Hepatocyte (in vitro differentiated cells): ENCODE data around the gene ASB2. TPM values are rescaled to one million over a fixed set of nuclear protein-coding genes. Genes with fewer than 3 reads are reported as not detected.

Source experiments
- DNase-seq: peaks from one replicate; pipeline ENCODE4 v3.0.0-alpha.2; 2016; ENCODE audit warnings: low spot score
- H2AFZ ChIP-seq: fragments of 200-600 bp; sonication (generic); 2 replicates; pipeline ENCODE4 v1.6.0; 2016; ENCODE audit warnings: antibody characterized with exemption, mild to moderate bottlenecking
- H3K27ac ChIP-seq: fragments of 200-600 bp; sonication (generic); 2 replicates; pipeline ENCODE4 v1.5.1; 2016; ENCODE audit warnings: mild to moderate bottlenecking
- H3K27me3 ChIP-seq: fragments of 200-600 bp; sonication (generic); 2 replicates; pipeline ENCODE4 v1.6.1; 2016
- H3K36me3 ChIP-seq: fragments of 200-600 bp; sonication (generic); replicated peaks from 2 replicates; pipeline ENCODE4 v1.5.1; 2016; ENCODE audit warnings: low read depth; ENCODE audit not compliant: insufficient read depth
- H3K4me1 ChIP-seq: fragments of 200-600 bp; sonication (generic); 2 replicates; pipeline ENCODE4 v1.5.1; 2016; ENCODE audit warnings: mild to moderate bottlenecking, moderate library complexity; ENCODE audit not compliant: insufficient read depth
- H3K4me2 ChIP-seq: fragments of 200-600 bp; sonication (generic); 2 replicates; pipeline ENCODE4 v1.6.0; 2016
- H3K4me3 ChIP-seq: fragments of 200-600 bp; sonication (generic); 2 replicates; pipeline ENCODE4 v1.5.1; 2016; ENCODE audit warnings: mild to moderate bottlenecking
- H3K79me2 ChIP-seq: fragments of 200-600 bp; sonication (generic); 2 replicates; pipeline ENCODE4 v1.6.0; 2017; ENCODE audit warnings: mild to moderate bottlenecking
- H3K9me2 ChIP-seq: fragments of 200-600 bp; sonication (generic); replicated peaks from 2 replicates; pipeline ENCODE4 v1.6.0; 2017; ENCODE audit warnings: mild to moderate bottlenecking; ENCODE audit not compliant: insufficient read depth
- H3K9me3 ChIP-seq: fragments of 200-600 bp; sonication (generic); 2 replicates; pipeline ENCODE4 v1.5.1; 2016; ENCODE audit warnings: low read depth, mild to moderate bottlenecking
- H4K20me1 ChIP-seq: fragments of 200-600 bp; sonication (generic); 2 replicates; pipeline ENCODE4 v1.6.0; 2016; ENCODE audit warnings: mild to moderate bottlenecking; ENCODE audit not compliant: insufficient read depth, poor library complexity, severe bottlenecking
- EZH2 ChIP-seq: fragments of 200-600 bp; sonication (generic); IDR thresholded peaks from 2 replicates; pipeline ENCODE4 v1.6.1; 2016; ENCODE audit warnings: antibody characterized with exemption, mild to moderate bottlenecking, borderline replicate concordance
- EZH2phosphoT487 ChIP-seq: fragments of 200-600 bp; sonication (generic); IDR thresholded peaks from one replicate; pipeline ENCODE4 v1.6.1; 2018; ENCODE audit warnings: antibody characterized with exemption, mild to moderate bottlenecking, low read depth, moderate library complexity; ENCODE audit not compliant: unreplicated experiment, severe bottlenecking
- WGBS: methylation state at CpG from one replicate; pipeline ENCODE4 v1.1.6; 2016; ENCODE audit warnings: low lambda C conversion rate; ENCODE audit errors: missing lambda C conversion rate; 5-methylcytosine and 5-hydroxymethylcytosine counted together
- polyA plus RNA-seq: library from polyadenylated mRNA; unstranded; fragments of >200 nt; fragmentation: Nextera tagmentation; extraction: Ambion mirVana; gene quantifications from 2 replicates; pipeline ENCODE4 v1.2.1, GENCODE V29; 2016
- total RNA-seq: library from RNA; depleted of rRNA; stranded (reverse); fragments of >200 nt; gene quantifications from 2 replicates; pipeline ENCODE4 v1.2.3, GENCODE V29; 2014
- TF ChIP-seq, protein P1 (sequence below): fragments of 200-600 bp; sonication (generic); IDR thresholded peaks from 2 replicates; pipeline ENCODE4 v1.5.1; 2016; ENCODE audit warnings: antibody characterized with exemption, mild to moderate bottlenecking; ENCODE audit not compliant: poor library complexity

Gene ASB2
- total and polyA plus RNA-seq, 2 experiments from 2014 or later: 0.27 to 0.53 TPM

DNA sequence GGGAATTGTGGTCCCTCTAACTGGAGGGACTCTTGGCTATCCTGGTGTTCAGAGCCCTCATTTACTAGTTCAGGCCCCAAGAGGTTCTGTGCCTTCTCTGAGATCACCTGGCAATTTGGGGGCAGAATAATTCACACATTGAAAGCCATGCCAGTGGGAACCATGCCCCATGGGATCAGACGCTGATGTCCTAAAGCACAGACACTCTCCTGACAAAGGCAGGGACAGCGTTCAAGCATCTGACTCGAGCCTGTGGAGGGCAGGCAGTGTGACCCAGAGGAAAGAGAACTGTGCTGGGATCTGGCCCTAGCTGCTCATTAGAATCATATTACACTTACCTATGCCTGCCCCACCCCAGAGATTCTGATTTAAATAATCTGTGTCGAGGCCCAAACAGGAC lies 2.4 kb upstream of the ASB2 start:
- no peak for TF ChIP-seq EZH2phosphoT487
- TF ChIP-seq, protein P1, sequence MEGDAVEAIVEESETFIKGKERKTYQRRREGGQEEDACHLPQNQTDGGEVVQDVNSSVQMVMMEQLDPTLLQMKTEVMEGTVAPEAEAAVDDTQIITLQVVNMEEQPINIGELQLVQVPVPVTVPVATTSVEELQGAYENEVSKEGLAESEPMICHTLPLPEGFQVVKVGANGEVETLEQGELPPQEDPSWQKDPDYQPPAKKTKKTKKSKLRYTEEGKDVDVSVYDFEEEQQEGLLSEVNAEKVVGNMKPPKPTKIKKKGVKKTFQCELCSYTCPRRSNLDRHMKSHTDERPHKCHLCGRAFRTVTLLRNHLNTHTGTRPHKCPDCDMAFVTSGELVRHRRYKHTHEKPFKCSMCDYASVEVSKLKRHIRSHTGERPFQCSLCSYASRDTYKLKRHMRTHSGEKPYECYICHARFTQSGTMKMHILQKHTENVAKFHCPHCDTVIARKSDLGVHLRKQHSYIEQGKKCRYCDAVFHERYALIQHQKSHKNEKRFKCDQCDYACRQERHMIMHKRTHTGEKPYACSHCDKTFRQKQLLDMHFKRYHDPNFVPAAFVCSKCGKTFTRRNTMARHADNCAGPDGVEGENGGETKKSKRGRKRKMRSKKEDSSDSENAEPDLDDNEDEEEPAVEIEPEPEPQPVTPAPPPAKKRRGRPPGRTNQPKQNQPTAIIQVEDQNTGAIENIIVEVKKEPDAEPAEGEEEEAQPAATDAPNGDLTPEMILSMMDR: no peak
- TF ChIP-seq EZH2: no peak
- WGBS: 86% methylated on average over 4 of the region's 4 CpGs
- Histone ChIP-seq H4K20me1 (no peaks in the 10 kb centered on the region), H3K9me3 (no peaks in the 10 kb centered on the region), H3K9me2 (no peaks in the 10 kb centered on the region), H3K36me3 (no peaks in the 10 kb centered on the region), H3K4me2 (no peak overlapping the region), H3K4me3 (no peak overlapping the region), H3K4me1 (no peaks in the 10 kb centered on the region), H3K79me2 (no peaks in the 10 kb centered on the region), H3K27ac (no peak overlapping the region), H3K27me3 (no peaks in the 10 kb centered on the region), H2AFZ (no peak overlapping the region)
- no peak for DNase-seq

DNA sequence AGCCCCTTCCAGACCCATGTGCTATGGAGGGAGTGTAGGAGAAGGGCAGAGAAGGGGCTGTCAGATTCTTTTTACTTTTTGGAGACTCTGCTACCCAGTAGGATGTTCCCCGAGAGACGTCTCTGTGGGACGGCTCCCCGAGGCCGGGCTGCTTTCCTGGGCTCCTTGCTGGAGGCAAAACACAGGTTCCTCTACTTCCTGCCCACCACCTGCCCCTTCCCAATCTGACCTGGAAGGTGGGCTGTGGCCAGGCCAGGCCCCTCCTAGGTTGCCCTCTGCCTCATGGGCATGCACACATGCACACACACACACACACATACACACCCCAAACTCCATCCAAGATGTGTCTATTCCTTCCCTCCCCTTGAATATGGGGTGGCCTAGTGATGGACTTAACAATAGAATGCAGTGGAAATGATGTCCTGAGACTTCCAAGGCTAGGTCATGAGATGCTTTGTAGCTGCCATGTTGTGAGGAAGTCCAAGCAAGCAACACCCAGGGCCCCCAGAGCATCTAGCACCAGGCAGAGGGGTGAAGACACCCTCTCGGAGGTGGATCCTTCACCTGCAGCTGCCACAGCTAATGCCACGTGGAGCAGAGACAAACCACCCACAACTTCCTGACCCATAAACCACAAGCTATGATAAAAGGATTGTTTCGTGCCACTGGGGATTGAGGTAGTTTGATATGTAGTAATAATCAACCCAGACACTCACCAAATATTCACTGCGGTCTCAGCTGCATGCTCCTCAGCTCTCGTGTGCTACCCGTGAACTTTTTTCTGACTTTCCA lies 1.6 kb upstream of the ASB2 start:
- no peaks in the 10 kb centered on the region for H3K36me3 ChIP-seq
- H3K27ac ChIP-seq: no peak overlapping the region
- WGBS: 89% methylated on average over 11 of the region's 11 CpGs
- no peaks in the 10 kb centered on the region for H3K9me2 ChIP-seq
- no peaks in the 10 kb centered on the region for H3K4me1 ChIP-seq
- no peak for DNase-seq
- no peaks in the 10 kb centered on the region for H4K20me1 ChIP-seq
- no peak overlapping the region for H3K4me3 ChIP-seq
- H3K9me3 ChIP-seq: no peaks in the 10 kb centered on the region
- no peaks in the 10 kb centered on the region for H3K79me2 ChIP-seq
- H2AFZ ChIP-seq: no peak overlapping the region
- no peak for TF ChIP-seq EZH2
- TF ChIP-seq EZH2phosphoT487: no peak
- TF ChIP-seq, protein P1: no peak
- H3K27me3 ChIP-seq: no peaks in the 10 kb centered on the region
- H3K4me2 ChIP-seq: no peak overlapping the region

DNA sequence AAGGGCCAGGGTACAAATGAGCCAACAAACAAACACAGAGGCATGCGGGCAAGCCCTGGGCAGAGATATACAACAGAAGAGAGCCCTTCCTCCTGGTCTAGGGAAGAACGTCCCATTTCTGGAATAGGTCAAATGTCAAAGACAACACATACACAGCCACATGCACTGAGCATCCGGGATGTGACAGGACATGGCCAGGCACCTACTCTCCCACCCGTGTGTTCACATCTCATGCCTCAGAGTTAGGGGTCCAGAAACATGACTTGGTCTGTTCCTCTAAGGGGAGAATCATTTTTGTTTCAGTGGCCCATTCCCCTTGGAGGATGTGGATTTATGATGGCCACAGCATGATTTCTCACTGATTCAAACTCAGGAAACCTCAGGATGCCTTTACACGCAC lies 801 bp upstream of the ASB2 start:
- H3K9me2 ChIP-seq: no peaks in the 10 kb centered on the region
- no peaks in the 10 kb centered on the region for H4K20me1 ChIP-seq
- no peak overlapping the region for H3K4me3 ChIP-seq
- H3K27ac ChIP-seq: no peak overlapping the region
- DNase-seq: no peak
- H3K27me3 ChIP-seq: no peaks in the 10 kb centered on the region
- H3K79me2 ChIP-seq: no peaks in the 10 kb centered on the region
- no peak overlapping the region for H3K4me2 ChIP-seq
- TF ChIP-seq EZH2 (no peak), EZH2phosphoT487 (no peak)
- TF ChIP-seq, protein P1: no peak
- H3K9me3 ChIP-seq: no peaks in the 10 kb centered on the region
- no peaks in the 10 kb centered on the region for H3K4me1 ChIP-seq
- H2AFZ ChIP-seq: no peak overlapping the region
- 79% methylated on average over 5 of the region's 5 CpGs for WGBS
- H3K36me3 ChIP-seq: no peaks in the 10 kb centered on the region
